Amniotic stem cell (primary cell): Measurements from ENCODE around the gene MAP2K5.

Experiments used
- DNase-seq: peaks from one replicate; lab custom pipeline; 2025; lab: John Stamatoyannopoulos, UW

MAP2K5 gene

DNA sequence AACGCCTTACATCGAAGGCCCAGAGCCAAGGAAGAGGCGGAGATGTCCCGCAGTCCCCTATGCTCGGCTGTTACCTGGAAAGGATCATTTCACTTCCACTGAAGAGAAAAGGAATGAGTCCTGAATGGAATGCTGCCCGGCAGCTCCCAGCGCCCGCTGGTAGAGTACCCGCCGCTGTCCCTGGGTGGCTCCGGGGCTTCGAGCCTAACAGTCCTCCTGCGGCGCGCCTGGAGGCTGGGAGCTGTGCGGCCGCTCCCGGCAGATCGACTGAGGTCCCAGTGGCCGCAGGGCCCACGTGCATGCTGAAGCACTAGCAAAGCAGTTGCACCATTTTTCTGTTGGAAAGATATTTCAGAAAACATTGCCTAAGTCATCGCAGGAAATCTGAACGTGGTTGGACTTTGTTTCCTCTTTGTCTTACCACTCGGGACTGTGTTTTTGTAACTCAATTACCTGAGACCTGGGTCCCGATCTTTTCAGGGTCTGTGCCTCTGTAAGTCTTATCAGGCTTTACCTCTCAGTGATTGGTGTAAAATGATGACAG, 296.4 kb downstream of the MAP2K5 start:
- no peak for DNase-seq

DNA sequence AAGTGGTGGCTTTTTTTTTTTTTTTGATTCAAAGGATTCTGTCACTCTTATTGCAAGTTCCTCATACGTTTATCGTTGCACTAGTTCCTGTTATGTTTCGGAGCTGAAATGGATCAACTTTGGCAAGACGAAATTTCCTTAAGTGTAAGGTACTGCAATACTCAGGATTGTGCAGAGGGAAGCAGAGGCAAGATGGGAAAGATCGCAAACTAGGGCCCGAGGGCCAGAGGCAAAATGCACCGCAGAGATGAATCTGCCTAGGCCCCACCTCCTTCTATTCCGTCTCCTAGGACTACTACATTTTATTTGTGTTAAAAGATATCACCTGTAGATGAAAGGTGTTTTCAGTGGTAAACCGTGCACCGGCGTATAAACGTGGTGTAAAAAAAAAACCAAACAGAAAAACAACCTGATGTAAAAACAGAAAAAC, 297.0 kb downstream of the MAP2K5 start:
- no peak for DNase-seq

DNA sequence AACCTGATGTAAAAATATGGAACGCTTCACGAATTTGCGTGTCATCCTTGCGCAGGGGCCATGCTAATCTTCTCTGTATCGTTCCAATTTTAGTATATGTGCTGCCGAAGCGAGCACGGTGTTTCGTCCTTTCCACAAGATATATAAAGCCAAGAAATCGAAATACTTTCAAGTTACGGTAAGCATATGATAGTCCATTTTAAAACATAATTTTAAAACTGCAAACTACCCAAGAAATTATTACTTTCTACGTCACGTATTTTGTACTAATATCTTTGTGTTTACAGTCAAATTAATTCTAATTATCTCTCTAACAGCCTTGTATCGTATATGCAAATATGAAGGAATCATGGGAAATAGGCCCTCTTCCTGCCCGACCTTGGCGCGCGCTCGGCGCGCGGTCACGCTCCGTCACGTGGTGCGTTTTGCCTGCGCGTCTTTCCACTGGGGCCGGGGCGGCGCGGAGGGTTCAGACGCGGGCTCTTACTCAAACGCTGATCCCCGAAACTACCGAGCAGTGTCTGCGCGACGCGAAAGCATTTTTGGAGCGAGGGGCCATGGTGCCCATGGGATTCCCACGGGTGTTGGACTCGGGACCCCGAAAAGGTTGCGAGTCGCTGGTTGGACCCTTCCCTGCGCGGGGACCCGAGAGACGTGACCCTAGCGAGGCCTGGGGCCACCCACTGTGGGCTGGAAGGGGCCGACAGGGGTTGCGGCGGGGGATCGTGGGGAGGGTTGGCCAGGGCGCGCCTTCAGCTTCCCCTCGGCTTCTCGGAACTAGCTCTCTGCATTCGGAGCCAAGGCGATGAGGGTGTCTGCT, 297.6 kb downstream of the MAP2K5 start, which contains the start of gene RNU6-1:
TSS of gene RNU6-1 (minus strand) at position 117 of the 820 bp plus-strand sequence.
- DNase-seq: peak; percentile 82

DNA sequence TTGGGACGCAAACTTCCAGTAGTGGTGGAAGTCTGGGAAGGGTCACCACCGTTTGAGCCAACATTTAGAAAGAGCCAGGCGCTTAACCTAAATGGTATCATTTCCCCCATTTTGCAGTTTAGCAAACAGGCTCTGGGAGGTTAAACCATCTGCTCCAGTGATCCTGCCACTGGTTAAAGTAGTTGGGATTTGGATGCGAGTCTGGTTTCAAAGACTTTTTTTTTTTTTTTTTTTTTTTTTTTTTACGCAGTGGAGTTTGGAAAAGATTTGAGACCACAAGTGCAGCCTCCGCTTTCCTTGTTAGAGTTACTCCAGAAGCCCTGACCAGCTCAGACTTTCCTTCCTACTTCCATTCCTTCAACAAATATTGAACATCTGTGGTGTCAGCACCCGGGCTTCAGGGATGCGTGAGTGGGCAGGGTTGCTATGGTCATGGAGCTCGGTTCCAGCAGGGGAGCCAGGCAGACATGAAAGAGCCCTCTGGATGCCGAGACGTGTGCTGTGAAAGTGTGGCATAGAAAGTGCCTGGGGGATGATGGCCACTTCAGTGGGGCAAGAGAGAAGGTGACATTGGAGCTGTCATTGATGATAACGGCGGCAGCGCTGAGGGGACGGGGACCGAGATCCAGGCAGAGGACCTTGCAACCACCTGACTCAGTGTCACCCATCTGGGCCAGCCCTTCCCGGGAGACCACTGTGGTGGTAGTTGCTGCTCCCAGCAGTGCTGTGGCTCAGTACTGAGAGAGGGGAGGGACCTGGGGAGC, 298.4 kb downstream of the MAP2K5 start:
- no peak for DNase-seq

DNA sequence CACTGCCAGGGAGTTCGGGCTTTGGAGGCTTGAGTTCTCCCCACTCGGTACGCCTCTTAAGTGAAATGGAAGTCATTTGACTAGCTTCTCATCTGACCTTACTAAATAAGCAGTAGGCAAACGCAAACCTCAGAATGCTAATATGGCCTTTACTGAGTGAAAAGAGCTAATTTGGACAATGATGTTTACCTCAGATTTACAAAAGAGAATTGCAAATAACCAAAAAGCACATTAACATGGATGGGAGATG, 298.9 kb downstream of the MAP2K5 start:
- no peak for DNase-seq

DNA sequence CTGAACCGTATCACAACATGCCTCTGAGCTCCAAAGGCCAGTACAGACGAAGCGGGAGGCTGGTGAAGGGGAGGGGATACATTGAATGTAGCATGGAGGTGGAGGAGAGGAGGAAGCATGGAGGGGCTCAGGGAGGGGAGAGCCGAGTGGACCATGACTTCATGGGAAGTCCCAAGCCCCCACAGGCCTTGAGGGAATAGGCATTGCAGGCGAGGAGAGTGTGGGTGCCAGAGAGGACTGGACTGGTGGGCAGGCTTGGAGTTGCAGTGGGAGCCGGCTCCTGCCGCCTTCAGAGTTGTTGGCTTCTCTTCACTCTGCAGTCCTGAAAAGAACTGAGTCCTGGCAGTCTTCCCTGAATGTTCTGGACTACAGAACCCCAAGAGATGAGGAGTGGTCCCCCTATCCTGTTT, 300.6 kb downstream of the MAP2K5 start:
- no peak for DNase-seq

DNA sequence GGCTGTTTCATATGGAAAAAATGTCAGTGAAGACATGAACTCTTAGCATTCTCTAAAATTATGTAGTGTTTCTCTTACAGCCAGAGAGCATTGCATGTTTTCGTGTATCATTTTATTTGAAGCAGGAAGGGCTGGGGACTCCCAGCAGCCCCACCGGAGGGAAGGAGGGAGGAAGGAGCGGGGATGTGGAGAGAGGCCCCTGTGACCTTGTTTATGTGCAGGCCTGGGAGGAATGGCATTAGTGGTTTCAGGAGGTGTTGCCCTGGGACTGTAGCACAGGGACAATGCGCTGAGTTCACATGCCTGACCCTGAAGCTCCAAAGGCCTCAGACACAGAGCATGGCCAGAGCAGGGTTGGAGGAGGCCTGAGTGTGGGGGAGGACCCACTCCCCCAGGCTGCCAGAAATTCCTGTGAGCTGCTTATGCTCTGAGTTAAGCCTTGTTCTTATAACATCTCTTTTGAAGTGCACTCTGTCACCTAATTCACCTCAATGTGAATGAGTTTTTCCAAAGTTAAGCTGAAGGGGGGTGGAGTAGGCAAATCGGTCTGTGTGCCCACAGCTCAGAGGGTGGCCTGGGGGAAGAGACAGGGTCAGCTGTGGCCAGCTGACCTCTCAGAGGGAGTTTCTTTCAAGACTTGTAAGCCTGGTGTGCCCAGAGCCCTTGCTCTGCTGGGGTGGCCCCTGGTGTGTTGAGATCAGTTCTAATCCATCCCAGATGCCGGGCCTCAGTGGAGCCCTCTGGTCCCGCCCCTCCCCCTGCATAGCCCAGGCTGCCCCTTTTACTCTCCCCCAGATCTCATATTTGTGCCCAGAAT, 301.3 kb downstream of the MAP2K5 start:
- no peak for DNase-seq

DNA sequence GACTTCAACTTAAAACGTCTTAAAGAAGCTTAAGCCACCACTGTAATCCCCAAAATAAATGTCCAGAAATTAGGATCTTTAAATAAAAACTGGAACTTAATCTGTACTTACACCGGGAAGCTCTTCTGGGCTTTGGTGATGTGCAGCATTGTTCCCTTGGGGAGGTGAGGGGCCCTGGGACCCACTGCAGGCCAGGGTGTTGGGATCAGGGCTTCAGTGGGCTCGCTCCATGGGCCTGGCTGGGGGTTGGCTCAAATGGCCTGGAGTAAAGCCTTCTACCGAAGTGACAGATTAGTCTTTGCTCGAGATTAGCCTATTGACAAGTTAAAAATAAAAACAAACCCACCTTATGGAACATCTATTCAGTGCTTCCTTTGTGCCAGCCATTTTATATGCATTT, 303.5 kb downstream of the MAP2K5 start:
- no peak for DNase-seq

DNA sequence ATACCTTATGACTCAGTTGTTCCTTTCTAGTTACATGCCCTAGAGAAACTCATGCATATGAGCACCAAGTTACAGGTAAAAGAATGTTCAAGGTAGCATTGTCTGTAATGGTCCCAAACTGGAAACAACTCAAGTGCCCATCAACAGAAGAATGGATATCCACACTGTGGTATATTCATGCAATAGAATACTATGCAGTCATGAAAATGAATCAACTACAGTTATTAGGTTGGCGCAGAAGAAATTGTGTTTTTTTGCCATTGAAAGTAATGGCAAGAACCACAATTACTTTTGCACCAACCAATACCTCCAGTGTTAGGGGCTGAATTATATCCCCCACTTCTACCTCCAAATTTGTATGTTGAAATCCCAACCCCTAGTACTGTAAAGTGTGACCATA, 307.0 kb downstream of the MAP2K5 start:
- DNase-seq: no peak

DNA sequence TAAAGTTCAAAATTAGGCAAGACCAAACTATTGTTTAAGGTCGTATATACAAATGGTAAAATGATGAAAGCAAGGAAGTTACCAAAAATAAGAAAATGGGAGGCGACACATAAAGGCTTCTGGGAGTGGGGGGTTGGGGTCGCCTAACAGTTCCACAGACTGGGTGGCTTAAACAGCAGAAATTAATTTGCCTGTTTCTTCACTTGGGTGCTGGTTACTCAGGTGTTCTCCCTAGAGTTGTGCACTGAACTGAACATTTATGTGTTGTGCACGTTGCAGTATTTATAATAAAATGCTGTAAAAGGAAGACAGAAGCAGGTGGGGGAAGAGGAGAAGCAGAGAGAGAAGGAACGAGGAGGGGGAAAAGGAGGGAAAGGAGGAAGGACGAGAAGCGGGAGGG, 307.8 kb downstream of the MAP2K5 start:
- DNase-seq: no peak

DNA sequence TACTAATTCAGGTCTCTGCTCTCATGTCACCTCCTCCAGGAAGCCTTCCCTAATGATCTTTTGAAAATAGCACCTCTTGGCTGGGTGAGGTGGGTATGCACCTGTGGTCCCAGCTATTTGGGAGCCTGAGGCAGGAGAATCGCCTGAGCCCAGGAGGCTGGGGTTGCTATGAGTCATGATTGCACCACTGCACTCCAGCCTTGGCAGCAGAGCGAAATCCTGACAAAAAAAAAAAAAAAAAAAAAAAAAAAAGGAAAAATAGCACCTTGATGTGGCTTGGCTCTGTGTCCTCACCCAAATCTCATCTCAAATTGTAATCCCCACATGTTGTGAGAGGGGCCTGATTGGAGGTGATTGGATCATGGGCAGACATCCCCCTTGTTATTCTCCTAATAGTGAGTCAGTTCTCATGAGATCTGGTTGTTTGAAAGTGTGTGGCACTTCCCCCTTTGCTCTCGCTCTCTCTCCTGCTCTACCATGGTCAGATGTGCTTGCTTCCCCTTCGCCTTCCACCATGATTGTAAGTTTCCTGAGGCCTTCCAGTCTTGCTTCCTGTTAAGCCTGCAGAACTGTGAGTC, 308.6 kb downstream of the MAP2K5 start:
- DNase-seq: no peak

DNA sequence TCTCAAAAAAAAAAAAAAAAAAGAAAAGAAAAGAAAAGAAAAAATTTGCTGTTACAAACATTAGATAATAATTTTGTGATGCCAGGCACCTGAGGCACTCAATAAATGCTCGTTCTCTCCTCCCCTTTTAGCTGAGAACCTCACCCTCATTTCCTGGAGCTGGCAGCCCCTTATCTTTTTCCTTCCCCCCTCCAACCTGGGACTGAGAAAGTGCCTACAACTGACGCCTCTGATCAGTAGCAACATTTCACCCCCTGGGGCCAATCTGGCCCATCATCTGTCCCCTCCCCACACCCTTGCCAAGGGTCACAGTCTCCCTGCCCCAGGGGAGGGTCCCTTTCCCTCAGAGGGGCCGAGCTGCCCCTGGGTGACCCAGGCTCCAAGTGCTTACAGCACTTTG, 309.9 kb downstream of the MAP2K5 start:
- DNase-seq: no peak

DNA sequence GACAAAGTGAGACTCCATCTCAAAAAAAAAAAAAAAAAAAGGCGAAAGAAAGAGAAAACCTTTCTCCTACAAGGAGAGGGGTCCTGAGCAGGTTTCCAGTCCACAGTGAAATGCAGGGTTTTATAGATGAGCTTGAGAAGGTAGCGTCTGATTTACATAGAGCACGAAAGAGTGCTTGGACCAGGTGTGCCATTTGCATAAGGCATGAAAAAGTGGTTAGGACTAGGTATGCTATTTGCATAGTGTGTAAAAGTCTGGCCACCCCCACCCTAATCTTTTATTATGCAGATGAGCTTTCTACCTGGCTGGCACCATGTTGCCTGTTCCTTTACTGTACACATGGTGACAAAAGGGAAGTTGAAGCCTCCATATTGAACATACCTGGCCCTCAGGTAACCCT, 311.0 kb downstream of the MAP2K5 start:
- DNase-seq: no peak

DNA sequence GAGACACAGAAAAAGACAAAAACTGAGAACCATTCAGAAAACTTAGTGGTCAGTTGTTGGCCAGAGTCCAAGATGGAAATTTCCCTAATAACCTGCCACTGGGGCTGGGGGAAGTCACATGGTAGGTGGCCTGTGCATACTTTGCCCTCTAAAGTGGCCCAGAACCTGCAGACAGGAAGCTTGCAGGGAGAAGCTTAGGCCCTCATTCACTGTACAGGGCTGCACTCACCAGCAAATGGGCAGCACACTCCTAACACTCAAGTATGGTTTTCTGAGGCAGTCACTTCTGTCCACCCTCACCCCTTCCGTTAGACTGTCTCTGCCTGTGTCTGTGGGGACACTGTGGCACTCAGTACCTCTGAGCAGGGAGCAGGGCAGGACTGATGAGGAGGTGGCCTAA, 311.9 kb downstream of the MAP2K5 start:
- no peak for DNase-seq

DNA sequence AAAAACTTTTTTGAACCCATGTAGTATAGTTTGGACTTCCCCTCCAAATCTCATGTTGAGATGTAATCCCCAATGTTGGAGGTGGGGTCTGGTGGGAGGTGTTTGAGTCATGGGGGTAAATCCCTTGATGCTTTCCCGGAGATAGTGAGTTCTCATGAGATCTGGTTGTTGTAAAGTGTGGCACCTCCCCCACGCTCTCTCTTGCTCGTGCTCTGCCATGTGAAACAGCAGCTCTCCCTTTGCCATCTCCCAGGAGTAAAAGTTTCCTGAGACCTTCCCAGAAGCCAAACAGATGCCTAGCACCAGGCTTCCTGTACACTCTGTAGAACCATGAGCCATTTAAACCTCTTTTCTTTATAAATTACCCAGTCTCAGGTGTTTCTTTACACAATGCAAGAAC, 313.3 kb downstream of the MAP2K5 start:
- DNase-seq: no peak
